ENCODE results near the gene SECTM1.

Gene SECTM1

DNA sequence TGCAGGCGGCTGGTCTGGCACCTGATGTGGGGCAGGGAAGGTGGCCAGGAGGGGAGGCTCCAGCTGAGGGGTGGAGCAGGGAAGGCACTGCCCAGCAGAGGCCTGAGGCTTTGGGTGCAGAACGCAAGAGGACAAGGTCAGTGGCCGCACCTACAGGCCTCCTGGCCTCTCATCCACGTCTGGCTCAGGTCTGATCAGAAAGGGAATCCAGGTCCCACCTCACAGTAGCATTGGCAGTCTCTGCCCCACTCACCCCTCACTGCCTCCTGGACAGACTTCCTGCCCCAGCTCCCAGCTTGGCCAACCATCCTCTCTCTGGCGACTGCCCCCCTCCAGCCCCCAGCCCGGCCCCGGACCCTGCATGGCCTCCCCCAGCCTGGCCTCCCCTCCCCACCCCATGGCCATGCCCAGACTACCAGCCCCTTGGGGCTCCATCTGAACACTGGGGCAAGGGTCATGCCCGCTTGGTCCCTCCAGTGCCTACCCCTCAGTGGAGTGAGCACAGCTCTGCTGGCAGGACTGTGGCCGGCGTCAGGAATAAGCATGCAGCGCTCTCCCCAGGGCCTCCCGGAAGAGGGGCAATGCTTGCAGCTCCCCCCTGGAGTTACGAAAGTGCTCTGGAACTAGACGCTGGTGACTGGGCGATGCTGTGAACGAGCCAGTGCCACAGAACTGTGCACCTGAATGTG lies 42.6 kb upstream of the SECTM1 start:
- peak overlapping the region; percentile 66 for H3K4ac ChIP-seq (ENCODE audit: low read length)
- no peak overlapping the region for H2AFZ ChIP-seq (ENCODE audit: low read length)
- peaks cover 10 to 16% of the 10 kb centered on the region in 2 donors for H3K4me1 ChIP-seq (ENCODE audit: control insufficient read depth in 2 of 2, insufficient read depth in 1 of 2, low read depth in 1 of 2, low read length in 2 of 2)
- no CpG with 5 or more reads among the region's 16 CpGs for WGBS, 2 donors (ENCODE audit: extremely low coverage in 2 of 2, insufficient read length in 2 of 2, insufficient replicate concordance in 1 of 2)
- H3K36me3 ChIP-seq (replicated peaks in 1 of 2; ENCODE audit: control insufficient read depth in 2 of 2, insufficient read depth in 2 of 2, low read length in 2 of 2): no peaks in the 10 kb centered on the region
- H3K23ac ChIP-seq (ENCODE audit: low read depth, low read length, poor library complexity): peak overlapping the region; percentile 65
- no peak overlapping the region for H3K4me2 ChIP-seq (ENCODE audit: insufficient read depth, low read length, poor library complexity, severe bottlenecking)
- no peak overlapping the region for H3K4me3 ChIP-seq (ENCODE audit: low read length in 2 of 2)
- H3K9me3 ChIP-seq (replicated peaks in 1 of 2; ENCODE audit: control insufficient read depth in 2 of 2, insufficient read depth in 1 of 2, low read depth in 1 of 2, low read length in 2 of 2): peaks cover 0 to 5% of the 10 kb centered on the region in 2 donors
- H3K27ac ChIP-seq (replicated peaks; ENCODE audit: low read length): no peak overlapping the region
- H3K9ac ChIP-seq (ENCODE audit: low read depth, low read length, poor library complexity): no peak overlapping the region
- no peak overlapping the region for H4K91ac ChIP-seq (ENCODE audit: low read depth, low read length, poor library complexity)
- peaks cover 7% of the 10 kb centered on the region for H3K79me1 ChIP-seq (ENCODE audit: low read depth, low read length)
- peak overlapping the region; percentile 92 for H2BK15ac ChIP-seq (ENCODE audit: low read length)
- H3K18ac ChIP-seq (ENCODE audit: low read length): peak overlapping the region; percentile 74
- peaks cover 3 to 30% (median 20%) of the 10 kb centered on the region in 3 experiments for H3K27me3 ChIP-seq (ENCODE audit: control insufficient read depth in 3 of 3, insufficient read depth in 3 of 3, low read depth in 1 of 3, low read length in 3 of 3)
- H2BK120ac ChIP-seq (ENCODE audit: low read depth, low read length): no peak overlapping the region
- H2BK5ac ChIP-seq (ENCODE audit: low read length): no peak overlapping the region
- no peak overlapping the region for H4K8ac ChIP-seq (ENCODE audit: low read depth, low read length)
- peak overlapping the region; percentile 98 for H2BK12ac ChIP-seq (ENCODE audit: low read length)
- DNase-seq (ENCODE audit: low spot score): no peak
- H3K14ac ChIP-seq (ENCODE audit: low read length): no peak overlapping the region
- H2AK5ac ChIP-seq (ENCODE audit: low read depth, low read length): peak overlapping the region; percentile 99

DNA sequence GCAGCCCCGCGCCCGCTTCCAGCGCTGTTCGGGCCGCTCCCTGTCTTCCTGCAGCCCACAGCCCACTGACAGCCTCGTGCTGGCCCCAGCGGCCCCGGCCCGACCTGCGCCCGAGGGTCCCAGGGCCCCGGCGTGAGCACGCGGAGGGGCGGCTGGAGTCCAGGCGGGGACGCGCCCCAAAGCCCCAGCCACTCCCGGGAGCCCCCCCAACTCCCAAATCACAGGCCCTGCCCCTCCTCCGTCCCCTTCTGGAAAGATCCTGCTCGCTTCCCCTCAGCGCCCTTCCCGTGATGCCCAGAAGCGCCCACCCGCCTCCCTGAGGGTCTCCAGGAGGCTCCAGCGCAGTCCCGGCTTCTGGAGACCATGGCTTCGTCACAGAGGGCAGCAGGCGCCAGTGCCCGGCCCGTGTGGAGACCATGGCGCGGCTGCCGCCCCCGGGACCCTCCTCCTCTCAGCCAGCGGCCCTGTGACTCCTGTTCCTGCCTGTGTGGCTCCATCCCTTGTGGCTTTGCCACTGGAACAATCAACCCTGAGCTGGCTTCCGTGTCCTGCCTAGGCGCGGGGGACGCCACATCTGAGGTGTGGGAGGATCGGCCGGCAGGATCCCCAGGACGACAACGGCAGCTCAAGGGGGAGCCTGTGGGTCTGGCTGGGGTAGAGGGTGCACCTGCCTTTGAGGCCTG lies 41.9 kb upstream of the SECTM1 start:
- peaks cover 6 to 36% (median 27%) of the 10 kb centered on the region in 3 experiments for H3K27me3 ChIP-seq (ENCODE audit: control insufficient read depth in 3 of 3, insufficient read depth in 3 of 3, low read depth in 1 of 3, low read length in 3 of 3)
- peak overlapping the region; percentile 66 for H3K4ac ChIP-seq (ENCODE audit: low read length)
- no peak overlapping the region for H3K4me3 ChIP-seq (ENCODE audit: low read length in 2 of 2)
- H3K36me3 ChIP-seq (replicated peaks in 1 of 2; ENCODE audit: control insufficient read depth in 2 of 2, insufficient read depth in 2 of 2, low read length in 2 of 2): no peaks in the 10 kb centered on the region
- peak overlapping the region; percentile 38 for H3K14ac ChIP-seq (ENCODE audit: low read length)
- peaks cover 8% of the 10 kb centered on the region for H3K79me1 ChIP-seq (ENCODE audit: low read depth, low read length)
- no peak overlapping the region for H4K8ac ChIP-seq (ENCODE audit: low read depth, low read length)
- H2BK5ac ChIP-seq (ENCODE audit: low read length): no peak overlapping the region
- H2BK15ac ChIP-seq (ENCODE audit: low read length): peak overlapping the region; percentile 98
- H3K23ac ChIP-seq (ENCODE audit: low read depth, low read length, poor library complexity): peak overlapping the region; percentile 65
- H4K91ac ChIP-seq (ENCODE audit: low read depth, low read length, poor library complexity): peak overlapping the region; percentile 30
- H3K18ac ChIP-seq (ENCODE audit: low read length): peak overlapping the region; percentile 74
- H3K9ac ChIP-seq (ENCODE audit: low read depth, low read length, poor library complexity): no peak overlapping the region
- no peak overlapping the region for H3K27ac ChIP-seq (replicated peaks; ENCODE audit: low read length)
- H3K4me1 ChIP-seq (ENCODE audit: control insufficient read depth in 2 of 2, insufficient read depth in 1 of 2, low read depth in 1 of 2, low read length in 2 of 2): peaks cover 10 to 16% of the 10 kb centered on the region in 2 donors
- DNase-seq (ENCODE audit: low spot score): no peak
- no peak overlapping the region for H3K4me2 ChIP-seq (ENCODE audit: insufficient read depth, low read length, poor library complexity, severe bottlenecking)
- H2AFZ ChIP-seq (ENCODE audit: low read length): no peak overlapping the region
- H2BK120ac ChIP-seq (ENCODE audit: low read depth, low read length): no peak overlapping the region
- no CpG with 5 or more reads among the region's 46 CpGs for WGBS, 2 donors (ENCODE audit: extremely low coverage in 2 of 2, insufficient read length in 2 of 2, insufficient replicate concordance in 1 of 2)
- peaks cover 0 to 5% of the 10 kb centered on the region in 2 donors for H3K9me3 ChIP-seq (replicated peaks in 1 of 2; ENCODE audit: control insufficient read depth in 2 of 2, insufficient read depth in 1 of 2, low read depth in 1 of 2, low read length in 2 of 2)
- H2AK5ac ChIP-seq (ENCODE audit: low read depth, low read length): peak overlapping the region; percentile 99
- H2BK12ac ChIP-seq (ENCODE audit: low read length): peak overlapping the region; percentile 98

DNA sequence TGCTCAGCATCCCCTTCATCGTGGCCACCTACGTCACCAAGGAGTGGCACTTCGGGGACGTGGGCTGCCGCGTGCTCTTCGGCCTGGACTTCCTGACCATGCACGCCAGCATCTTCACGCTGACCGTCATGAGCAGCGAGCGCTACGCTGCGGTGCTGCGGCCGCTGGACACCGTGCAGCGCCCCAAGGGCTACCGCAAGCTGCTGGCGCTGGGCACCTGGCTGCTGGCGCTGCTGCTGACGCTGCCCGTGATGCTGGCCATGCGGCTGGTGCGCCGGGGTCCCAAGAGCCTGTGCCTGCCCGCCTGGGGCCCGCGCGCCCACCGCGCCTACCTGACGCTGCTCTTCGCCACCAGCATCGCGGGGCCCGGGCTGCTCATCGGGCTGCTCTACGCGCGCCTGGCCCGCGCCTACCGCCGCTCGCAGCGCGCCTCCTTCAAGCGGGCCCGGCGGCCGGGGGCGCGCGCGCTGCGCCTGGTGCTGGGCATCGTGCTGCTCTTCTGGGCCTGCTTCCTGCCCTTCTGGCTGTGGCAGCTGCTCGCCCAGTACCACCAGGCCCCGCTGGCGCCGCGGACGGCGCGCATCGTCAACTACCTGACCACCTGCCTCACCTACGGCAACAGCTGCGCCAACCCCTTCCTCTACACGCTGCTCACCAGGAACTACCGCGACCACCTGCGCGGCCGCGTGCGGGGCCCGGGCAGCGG lies 41.2 kb upstream of the SECTM1 start:
- no peak overlapping the region for H2BK120ac ChIP-seq (ENCODE audit: low read depth, low read length)
- no peak overlapping the region for H3K9ac ChIP-seq (ENCODE audit: low read depth, low read length, poor library complexity)
- peak overlapping the region; percentile 99 for H2AK5ac ChIP-seq (ENCODE audit: low read depth, low read length)
- peak overlapping the region; percentile 71 for H3K14ac ChIP-seq (ENCODE audit: low read length)
- no peak overlapping the region for H2BK5ac ChIP-seq (ENCODE audit: low read length)
- H3K4me2 ChIP-seq (ENCODE audit: insufficient read depth, low read length, poor library complexity, severe bottlenecking): no peak overlapping the region
- no peak overlapping the region for H3K4me3 ChIP-seq (ENCODE audit: low read length in 2 of 2)
- peaks cover 10 to 16% of the 10 kb centered on the region in 2 donors for H3K4me1 ChIP-seq (ENCODE audit: control insufficient read depth in 2 of 2, insufficient read depth in 1 of 2, low read depth in 1 of 2, low read length in 2 of 2)
- H2AFZ ChIP-seq (ENCODE audit: low read length): no peak overlapping the region
- no peak overlapping the region for H3K27ac ChIP-seq (replicated peaks; ENCODE audit: low read length)
- peaks cover 8% of the 10 kb centered on the region for H3K79me1 ChIP-seq (ENCODE audit: low read depth, low read length)
- no peak overlapping the region for H3K4ac ChIP-seq (ENCODE audit: low read length)
- peak overlapping the region; percentile 84 for H2BK12ac ChIP-seq (ENCODE audit: low read length)
- no peak overlapping the region for H4K91ac ChIP-seq (ENCODE audit: low read depth, low read length, poor library complexity)
- no CpG with 5 or more reads among the region's 79 CpGs for WGBS, 2 donors (ENCODE audit: extremely low coverage in 2 of 2, insufficient read length in 2 of 2, insufficient replicate concordance in 1 of 2)
- peak overlapping the region; percentile 98 for H2BK15ac ChIP-seq (ENCODE audit: low read length)
- H3K18ac ChIP-seq (ENCODE audit: low read length): peak overlapping the region; percentile 57
- peak overlapping the region; percentile 91 for H3K23ac ChIP-seq (ENCODE audit: low read depth, low read length, poor library complexity)
- H3K36me3 ChIP-seq (replicated peaks in 1 of 2; ENCODE audit: control insufficient read depth in 2 of 2, insufficient read depth in 2 of 2, low read length in 2 of 2): no peaks in the 10 kb centered on the region
- peaks cover 0 to 5% of the 10 kb centered on the region in 2 donors for H3K9me3 ChIP-seq (replicated peaks in 1 of 2; ENCODE audit: control insufficient read depth in 2 of 2, insufficient read depth in 1 of 2, low read depth in 1 of 2, low read length in 2 of 2)
- peaks cover 6 to 39% (median 32%) of the 10 kb centered on the region in 3 experiments for H3K27me3 ChIP-seq (ENCODE audit: control insufficient read depth in 3 of 3, insufficient read depth in 3 of 3, low read depth in 1 of 3, low read length in 3 of 3)
- no peak for DNase-seq (ENCODE audit: low spot score)
- H4K8ac ChIP-seq (ENCODE audit: low read depth, low read length): no peak overlapping the region

Data from neuronal stem cell (in vitro differentiated cells).